ENCODE data around the gene ERBB2.
A peak's percentile ranks its signal among the peaks of the same experiment; 100 is the strongest.
"Not testable (repeated sequence)": the region's sequence is repeated elsewhere in the genome, so short reads cannot be mapped to it uniquely, and the experiment has no call there.

ERBB2 gene

GRCh38 chr17:39751637-39752036, 51.8 kb downstream of the ERBB2 start:
- Histone ChIP-seq H3K4me3 (no peak overlapping the region), H3K27ac (no peak overlapping the region)

DNA sequence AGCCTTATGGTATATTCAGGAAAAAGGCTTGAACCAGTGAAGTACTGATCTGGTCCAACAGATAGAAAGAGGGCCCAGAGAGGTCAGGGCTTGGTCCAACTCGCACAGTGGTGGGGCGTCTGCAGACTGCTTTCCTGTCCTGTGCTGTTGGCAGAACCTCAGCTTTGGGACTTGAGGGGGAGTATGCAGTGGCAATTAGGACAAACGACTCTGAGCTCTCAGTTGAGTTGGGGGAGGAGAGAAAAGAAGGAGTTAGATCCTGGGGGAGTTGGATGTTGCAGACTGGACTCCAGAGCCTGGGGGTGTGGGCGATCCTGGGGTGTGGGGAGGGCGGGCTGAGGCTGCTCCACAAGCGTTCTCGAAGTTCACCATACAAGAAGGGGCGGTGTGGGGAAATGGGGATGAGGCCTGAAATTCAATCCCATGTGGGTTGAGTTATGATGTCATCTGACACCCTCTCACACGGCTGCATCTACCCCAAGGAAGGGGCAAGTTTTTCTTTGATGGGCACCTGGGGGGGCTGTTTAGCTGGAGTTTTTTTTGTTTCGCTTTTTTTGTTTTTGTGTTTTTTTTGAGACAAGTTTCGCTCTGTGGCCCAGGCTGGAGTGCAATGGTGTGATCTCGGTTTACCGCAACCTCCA, 52.5 kb downstream of the ERBB2 start:
- Histone ChIP-seq H3K4me3 (no peak overlapping the region), H3K27ac (no peak overlapping the region)

DNA sequence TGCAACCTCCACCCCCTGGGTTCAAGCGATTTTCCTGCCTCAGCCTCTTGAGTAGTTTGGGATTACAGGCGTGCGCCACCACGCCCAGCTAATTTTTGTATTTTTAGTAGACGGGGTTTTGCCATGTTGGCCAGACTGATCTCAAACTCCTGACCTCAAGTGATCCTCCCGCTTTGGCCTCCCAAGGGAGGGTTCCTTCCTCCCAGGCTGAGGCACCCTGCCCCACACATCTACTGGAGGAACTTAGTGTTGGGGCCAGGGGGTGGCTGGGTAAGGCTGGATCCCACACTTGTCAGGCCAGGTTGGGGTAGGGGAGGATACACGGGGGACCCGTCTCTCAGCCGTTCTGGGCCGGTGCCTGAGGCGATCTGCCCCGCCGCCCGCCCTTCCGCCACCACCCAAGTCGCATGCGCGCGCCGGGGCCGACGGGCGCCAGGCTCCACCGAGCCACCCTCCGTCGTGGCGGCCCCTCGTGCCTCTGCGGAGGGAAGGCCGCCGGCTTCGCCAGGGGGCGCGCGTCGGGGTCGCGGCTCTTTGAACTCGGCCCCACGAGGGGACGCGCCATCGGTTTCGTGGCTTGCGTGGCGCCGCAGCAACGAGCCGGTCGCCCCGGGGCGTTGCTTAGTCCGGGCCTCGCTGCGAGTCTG, 53.8 kb downstream of the ERBB2 start:
- peak overlapping the region; percentile 57 to 99 (median 91) for H3K27ac ChIP-seq
- peak overlapping the region; percentile 36 to 61 (median 47) for H3K4me3 ChIP-seq

GRCh38 chr17:39754161-39754957, 54.5 kb downstream of the ERBB2 start:
- Histone ChIP-seq H3K27ac (peak overlapping the region; percentile 71 to 99 (median 91)), H3K4me3 (peak overlapping the region; percentile 36 to 61 (median 47))

DNA sequence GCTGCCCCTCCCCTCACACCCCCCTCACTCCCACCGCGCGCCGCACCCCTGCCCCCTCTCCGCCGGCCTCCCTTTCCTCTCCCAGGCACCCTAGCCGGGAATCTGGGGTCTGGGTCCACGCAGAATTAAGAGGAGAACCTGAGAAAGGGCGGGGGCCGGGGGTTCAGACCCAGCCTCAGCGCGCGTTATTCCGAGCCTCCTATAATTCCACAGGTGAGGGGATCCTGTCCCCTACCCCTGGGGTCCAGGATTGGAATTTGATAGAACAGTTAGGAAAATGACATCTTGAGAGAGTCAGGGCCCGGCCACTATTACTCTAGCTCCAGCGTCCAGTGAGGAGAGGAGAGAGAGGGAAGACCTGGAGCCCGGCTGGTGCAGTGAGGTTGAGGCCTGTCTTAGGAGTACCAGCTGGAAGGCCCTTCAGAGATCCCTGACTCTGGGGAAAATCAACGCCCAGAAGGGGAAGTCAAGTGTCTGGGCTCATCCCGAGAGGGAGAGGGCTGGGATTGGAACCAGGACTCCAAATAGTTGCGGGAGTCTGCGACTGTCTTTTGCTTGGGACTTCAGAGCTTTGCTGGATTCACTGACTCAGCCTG, 55.2 kb downstream of the ERBB2 start:
- H3K4me3 ChIP-seq = peak overlapping the region; percentile 36 to 61 (median 47)
- peak overlapping the region; percentile 71 to 99 (median 91) for H3K27ac ChIP-seq

DNA sequence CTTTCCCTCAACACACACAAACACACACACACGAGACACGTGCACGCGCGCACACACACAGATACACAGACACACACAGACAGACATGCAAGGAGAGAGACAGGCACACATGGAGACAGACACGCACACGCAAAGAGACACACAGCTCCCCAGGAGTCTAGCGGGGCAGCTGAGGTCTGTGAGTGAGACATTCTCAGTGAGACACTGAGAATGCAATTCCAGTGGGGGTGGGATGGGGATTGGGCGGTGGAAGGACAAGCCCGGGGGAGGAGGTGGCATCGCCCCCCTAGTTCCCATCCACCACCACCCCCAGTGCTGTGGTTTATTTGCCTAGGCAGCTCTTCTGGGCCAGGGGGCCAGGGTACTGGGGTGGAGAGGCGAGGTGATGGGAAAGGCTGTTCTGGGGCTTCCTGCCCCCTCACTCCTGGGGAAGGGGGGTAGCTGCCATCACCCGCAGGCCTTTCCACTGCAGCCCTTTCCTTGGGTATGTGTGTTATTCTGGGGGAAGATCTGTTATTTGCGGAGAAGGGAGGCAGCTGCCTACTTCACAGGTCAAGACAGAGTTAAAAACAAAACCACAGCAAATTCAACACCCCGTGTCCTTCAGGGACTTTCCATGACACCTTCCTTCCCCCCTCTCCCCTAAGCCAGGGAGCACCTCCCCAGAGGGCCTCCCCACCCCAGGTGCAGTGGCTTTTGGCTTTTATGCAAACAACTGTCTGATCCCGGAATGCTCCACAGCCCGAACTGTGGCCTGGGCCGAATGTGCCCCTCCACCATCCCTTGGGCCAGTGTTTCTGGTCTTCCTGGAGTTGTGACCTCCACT, 55.9 kb downstream of the ERBB2 start:
- Histone ChIP-seq H3K27ac (peak overlapping the region in 20 of 21 experiments; percentile 3 to 99 (median 92)), H3K4me3 (no peak overlapping the region)

- Histone ChIP-seq H3K4me3 (no peak overlapping the region), H3K27ac (peak overlapping the region in 13 of 21 experiments; percentile 3 to 99 (median 91))
Observed at GRCh38 chr17:39756380-39757079, 56.7 kb downstream of the ERBB2 start.

- Histone ChIP-seq H3K4me3 (no peak overlapping the region), H3K27ac (peak overlapping the region in 8 of 21 experiments; percentile 21 to 99 (median 92))
Observed at GRCh38 chr17:39757176-39757662, 57.4 kb downstream of the ERBB2 start.

DNA sequence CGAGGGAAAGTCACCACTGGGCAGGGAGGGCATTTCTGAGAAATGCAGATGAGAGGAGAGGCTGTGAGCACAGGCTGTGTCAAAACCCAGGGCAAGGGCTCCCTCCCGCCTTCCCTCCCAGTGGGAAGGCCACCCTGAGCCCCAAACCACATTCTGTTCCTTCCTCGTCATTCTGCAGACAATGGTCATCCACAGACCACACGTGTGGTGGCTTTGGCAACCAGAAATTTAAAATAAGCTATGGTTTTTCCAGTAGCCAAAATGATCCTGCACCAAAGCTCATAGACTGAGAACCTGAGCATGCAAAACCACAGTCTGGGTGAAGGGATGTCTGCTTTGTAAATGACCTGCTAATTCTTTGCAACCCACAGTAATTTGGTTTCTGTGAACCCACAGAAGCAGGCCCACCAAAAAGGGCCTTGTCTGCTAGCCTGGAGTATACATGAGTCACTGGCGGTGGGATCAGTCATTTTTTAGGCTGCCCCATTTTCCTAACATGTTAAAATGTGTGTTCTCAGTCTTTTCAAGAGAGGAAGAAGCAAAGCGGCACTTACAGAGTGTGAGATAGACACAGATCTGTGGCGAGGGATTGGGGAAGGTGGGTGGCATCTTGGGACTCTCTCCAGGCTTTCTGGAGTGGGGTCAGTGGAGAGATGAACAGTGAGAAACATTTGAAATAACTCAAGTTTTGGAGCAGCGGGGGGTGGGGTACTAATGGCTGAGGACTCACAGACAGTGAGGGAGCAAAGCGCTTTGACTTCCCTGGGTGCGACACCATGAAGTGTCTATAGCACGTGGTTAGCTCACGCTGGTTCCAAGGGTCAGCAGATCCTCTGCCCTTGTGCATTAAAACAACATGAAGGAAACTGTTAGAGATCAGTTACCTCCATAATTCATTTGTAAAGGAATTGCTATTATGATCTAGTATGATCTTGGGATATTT, 58.3 kb downstream of the ERBB2 start:
- Histone ChIP-seq H3K27ac (peak overlapping the region in 8 of 21 experiments; percentile 0 to 99 (median 45)), H3K4me3 (no peak overlapping the region)

DNA sequence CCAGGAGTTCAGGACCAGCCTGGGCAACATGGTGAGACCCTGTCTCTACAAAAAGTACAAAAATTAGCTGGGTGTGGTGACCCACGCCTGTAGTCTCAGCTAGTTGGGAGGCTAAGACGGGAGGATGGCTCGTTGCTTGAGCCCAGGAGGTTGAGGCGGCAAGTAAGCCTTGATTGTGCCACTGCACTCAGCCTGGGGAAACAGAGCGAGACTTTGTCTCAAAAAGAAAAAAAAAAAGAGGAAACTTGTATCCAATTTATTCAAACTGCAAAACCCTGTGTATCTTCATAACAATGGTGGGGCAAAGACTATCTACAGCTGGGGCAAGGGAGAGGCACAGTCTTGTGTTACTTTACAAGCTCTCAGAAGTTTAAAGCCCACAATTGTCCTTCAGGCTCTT, 59.3 kb downstream of the ERBB2 start:
- H3K27ac ChIP-seq = no peak overlapping the region
- no peak overlapping the region for H3K4me3 ChIP-seq

DNA sequence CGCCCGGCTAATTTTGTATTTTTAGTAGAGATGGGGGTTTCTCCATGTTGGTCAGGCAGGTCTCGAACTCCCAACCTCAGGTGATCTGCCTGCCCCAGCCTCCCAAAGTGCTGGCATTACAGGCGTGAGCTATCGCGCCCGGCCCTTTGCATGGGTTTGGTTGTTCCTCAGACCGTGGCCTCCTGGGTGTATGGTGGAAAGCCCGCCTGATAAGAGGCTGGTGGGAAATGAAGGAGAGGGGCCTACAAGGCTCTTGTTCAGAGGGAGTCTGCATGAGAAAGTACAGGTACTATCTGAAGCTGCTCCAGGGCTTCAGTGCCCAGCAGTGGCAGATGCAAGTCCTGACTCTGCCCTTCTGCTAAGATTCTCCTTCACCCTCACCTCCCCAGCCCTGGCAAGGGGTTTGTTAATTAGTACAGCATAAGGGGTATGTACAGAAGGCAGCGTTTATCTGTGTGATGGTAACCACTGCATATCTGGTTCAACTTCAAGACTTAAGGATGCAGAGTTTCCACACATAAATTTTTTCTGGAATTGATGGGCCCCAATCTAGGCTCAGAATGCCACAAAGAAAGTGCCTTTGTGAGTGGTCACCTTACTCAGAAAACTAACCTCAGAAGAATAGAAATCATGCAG, 62.1 kb downstream of the ERBB2 start:
- Histone ChIP-seq H3K27ac (no peak overlapping the region), H3K4me3 (no peak overlapping the region)

- H3K27ac ChIP-seq = no peak overlapping the region
- no peak overlapping the region for H3K4me3 ChIP-seq
Observed at GRCh38 chr17:39763051-39763820, 63.4 kb downstream of the ERBB2 start.

DNA sequence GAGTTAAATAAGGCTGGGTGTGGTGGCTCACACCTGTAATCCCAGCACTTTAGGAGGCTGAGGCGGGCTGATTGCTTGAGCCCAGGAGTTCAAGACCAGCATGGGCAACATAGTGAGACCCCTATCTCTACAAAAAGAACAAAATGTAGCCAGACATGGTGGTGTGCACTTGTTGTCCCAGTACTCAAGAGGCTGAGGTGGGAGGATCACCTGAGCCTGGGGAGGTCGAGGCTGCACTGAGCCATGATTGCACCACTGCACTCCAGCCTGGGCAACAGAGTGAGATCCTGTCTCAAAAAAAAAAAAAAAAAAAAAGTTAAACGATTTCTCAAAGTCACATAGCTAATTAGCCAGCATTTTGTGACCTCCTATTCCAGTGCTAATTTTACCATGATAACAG, 64.3 kb downstream of the ERBB2 start:
- not testable (repeated sequence) for H3K27ac ChIP-seq, H3K4me3 ChIP-seq

DNA sequence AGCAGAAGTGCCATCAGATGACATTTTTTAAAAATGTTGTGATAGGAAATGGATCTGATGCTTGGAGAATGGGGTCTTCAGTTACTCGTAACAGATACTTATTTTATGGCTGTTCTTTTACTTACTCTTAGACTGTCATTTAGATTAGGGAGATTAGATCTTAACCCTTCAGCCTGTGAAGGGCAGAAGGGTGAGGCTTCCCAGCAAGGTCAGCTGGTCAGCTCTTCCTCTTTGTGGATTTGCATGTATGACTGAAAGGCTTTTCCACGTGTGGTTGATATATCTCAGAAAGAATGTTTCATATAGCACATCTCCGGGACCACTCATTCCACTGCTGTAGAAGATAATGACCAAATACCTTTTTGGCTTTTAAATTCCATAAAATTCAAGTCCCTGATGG, 65.3 kb downstream of the ERBB2 start:
- Histone ChIP-seq H3K27ac (no peak overlapping the region), H3K4me3 (no peak overlapping the region)

GRCh38 chr17:39765766-39766165, 65.9 kb downstream of the ERBB2 start:
- no peak overlapping the region for H3K27ac ChIP-seq
- H3K4me3 ChIP-seq = no peak overlapping the region

DNA sequence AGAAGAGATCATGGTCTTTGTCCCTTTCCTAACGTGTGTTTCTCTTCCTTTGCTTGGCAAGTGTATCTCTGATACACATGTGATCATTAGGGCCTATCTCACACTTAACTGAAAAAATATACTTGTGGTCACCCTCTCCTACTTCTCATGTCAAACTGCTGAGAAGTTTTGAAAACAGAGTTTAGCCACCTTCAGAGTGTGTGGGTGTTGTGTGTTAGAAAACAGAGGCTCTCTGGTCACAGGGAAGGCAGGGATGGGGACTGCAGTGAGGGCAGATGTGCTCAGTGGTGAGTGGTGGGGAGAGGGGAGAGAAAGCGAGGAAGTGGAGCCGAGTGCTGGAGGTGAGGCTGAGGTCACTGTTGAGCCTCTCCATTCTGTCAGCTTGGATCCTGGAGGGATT, 67.3 kb downstream of the ERBB2 start:
- Histone ChIP-seq H3K27ac (peak overlapping the region in 2 of 21 experiments; percentile 54 to 55), H3K4me3 (no peak overlapping the region)
